HG03045 (cell line): Measurements from ENCODE around the gene RASA3.
"Not testable (repeated sequence)": the region's sequence is repeated elsewhere in the genome, so short reads cannot be mapped to it uniquely, and the experiment has no call there.

Experiments used
- ATAC-seq: cut with Tn5 transposase; IDR thresholded peaks from one replicate; pipeline ENCODE4 v1.9.1; 2021; ENCODE audit warnings: mild to moderate bottlenecking, moderate library complexity; ENCODE audit not compliant: unreplicated experiment

The RASA3 gene

DNA sequence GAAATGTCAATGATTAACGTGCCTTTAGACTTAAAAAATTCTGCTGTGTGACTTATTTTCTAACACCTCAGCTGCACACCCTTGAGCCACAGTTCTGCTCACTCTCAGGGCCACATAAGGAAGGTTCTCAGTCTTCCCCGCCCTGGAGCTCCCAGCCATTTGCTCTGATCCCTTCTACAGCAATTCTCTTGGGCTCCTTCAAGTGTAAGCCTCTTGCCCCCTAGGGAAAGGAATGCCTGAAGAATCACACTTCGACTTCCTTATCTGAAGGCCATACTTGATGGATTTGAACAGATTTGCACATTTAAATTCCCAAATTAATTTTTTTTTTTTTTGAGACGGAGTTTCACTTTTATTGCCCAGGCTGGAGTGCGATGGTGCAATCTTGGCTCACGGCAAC is 44.2 kb downstream of the RASA3 start:
- no peak for ATAC-seq

DNA sequence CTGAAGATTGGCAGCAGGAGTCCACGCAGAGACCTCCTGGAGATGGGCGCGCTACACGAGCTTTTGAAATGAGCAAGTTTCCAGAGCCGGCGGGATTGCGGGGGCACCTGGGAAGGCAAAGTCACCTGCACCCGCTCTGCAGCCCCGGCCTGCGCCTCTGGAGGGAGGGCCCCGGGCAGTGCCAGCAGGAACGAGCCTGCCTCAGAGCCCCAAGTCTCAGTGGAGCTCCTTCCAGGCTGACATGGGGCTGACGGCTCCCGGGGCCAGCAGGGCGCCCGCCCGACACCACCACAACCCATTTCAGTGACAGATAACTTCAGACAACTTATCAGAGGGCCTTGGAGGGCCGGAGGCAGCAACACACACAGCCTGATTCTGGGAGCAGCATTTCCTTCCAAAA is 45.0 kb downstream of the RASA3 start:
- no peak for ATAC-seq

DNA sequence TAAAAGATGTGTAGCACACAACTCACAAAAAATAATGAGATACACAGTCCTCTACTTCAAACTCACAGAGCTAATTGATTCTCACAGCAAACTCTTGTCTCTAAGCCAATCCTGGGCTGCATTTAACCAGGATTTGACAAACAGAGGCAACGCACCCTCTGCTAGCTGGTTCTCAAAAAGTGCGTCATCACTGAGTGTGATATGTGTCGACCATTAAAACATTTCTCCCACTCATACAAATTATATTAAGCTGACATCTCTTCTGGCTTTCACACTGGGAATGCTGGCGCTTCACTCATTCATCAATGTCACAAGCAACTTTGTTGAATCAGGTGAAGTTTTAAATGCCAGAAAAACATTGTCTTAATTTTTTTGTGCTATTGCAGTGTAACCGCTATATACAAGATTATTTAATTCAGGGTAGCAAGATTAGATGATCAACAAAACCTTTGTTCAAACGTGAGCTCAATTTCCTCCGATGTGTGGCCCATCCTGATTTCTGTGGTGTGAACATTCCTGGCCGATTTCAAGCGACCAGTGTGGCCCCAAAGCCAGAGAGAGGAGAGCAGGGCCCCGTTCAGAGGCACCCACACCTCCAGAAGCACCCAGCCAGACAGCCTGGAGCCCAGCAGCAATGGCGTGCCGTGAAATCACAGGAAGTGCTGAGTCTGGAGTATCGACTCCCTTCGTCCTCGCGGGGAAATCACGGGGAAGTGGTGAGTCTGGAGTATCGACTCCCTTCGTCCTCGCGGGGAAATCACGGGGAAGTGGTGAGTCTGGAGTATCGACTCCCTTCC is 49.4 kb downstream of the RASA3 start:
- ATAC-seq: no peak

DNA sequence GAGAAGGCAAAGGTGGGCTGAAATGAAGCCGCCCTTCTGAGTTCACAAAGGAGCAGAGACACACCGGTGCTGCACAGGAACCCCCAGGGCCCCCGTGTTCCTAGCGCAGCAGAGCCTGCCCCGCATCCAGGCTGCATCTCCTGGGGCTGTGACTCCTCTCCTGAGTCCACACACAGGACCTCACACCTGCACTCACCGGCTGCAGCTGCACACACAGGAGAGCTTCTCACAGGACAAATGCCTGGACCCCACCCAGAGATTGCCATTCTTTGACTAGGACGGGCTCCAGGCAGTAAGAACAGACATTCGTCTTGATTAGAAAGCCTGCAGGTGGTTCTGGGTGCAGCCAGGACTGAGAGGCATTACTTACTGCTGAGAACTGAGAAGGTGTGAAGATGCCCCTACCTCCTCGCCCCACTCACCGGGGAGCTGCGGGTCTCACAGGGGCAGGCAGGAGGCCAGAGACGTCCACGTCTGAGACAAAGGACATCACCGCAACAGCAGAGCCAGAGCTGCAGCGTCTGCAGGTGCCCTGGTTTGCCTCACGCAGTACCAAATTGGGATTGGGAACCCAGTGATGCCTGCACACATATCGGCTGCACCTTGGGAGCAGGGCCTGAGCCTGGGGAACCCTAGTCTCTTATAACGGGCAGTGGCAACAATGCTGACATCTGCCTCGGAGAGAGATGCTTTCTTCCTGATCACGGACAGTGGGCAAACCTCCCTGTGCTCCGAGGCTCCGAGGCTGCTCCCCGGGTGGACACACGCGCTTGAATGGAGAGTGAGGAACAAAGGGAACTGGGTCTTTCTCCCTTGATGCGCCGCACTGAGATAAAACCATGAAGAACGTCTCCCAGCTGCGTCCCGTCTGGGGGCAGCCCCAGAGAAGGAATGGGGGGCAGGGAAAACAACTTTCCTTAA is 50.4 kb downstream of the RASA3 start:
- ATAC-seq: no peak

DNA sequence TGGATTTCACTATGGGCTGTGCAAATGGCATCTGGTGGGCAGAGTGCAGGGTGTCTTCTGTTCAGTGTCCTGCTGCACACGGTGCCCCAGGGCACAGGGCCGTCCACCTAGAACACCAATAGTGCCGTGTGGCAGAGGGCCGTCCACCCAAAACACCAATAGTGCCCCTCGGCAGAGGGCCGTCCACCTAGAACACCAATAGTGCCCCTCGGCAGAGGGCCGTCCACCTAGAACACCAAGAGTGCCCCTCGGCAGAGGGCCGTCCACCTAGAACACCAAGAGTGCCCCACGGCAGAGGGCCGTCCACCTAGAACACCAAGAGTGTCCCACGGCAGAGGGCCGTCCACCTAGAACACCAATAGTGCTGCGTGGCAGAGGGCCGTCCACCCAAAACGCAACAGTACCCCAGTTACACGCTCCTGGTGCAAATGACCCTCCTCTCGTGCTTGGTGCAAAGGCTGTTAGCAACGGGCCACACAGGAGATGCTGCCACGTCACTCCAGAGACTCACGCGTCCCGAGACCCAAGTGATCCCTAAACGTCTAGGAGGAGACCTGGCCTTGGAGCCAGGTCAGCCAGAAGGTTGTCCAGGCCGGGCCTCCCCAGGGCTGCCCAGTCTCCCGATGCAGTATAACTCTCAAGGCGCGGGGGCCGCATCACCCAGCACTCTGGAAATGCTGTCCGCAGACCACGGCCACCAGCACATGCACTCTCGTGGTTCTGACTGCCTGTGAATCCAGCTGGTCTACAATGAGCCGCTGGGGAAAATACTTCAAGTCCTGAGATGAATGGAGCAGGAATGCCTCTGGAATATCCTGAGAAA is 51.5 kb downstream of the RASA3 start:
- no peak for ATAC-seq

GRCh38 chr13:114079601-114080536 is 52.6 kb downstream of the RASA3 start:
- ATAC-seq: no peak

- no peak for ATAC-seq
Observed at GRCh38 chr13:114078461-114079451, 53.7 kb downstream of the RASA3 start.

DNA sequence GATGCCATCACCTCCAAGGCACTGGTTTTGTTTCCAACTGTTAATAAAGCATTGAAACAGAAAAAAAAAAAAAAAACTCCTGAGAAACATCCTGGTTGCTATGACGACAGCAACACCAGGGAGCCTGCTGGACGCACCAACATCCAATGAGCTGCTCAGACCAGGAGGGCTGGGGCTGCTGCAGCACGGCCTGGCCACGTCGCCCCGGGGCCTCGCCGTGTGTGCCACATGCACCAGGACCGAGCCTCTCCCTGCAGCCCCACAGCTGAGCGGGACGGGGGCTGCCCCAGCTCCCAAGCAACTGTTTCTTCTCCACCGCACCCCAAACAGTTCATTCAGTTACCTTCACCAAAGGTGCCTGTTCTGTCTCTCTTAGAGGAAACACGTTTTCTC is 54.5 kb downstream of the RASA3 start:
- ATAC-seq: no peak

- no peak for ATAC-seq
Observed at GRCh38 chr13:114077099-114077932, 55.1 kb downstream of the RASA3 start.

DNA sequence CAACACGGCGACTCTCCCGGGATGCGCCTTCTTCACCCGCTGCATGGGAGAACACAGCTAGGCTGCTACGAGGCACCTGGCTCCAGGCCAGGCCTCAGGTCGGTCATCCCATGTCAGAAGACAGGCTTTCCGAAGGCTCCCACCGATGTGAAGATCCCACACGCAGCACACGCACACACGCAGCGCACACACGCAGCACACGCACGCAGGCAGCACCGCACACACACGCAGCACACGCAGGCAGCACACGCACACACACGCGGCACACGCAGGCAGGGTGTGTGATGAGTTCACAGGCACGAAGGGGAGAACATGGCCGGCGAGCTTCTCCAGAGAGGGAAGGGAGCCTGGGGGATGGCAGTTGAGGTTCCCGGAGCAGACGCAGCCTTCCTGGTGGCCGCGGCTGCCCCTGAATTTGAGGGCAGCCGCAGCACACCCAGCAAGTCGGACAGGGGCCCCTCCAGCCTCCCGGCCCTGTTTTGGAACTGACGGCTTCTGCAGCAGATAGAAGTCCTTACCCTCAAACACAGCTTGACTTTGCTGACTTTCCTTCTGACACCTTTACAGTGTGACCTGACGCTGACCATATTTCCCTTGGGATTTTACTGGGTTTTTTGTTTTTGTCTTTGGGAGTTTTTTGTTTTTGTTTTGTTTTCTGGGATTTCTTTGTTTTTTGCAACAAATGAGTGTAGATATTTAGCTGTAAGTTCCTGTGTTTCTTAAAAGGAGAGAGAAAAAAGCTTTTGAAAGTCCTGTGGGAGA is 55.9 kb downstream of the RASA3 start:
- ATAC-seq: no peak

DNA sequence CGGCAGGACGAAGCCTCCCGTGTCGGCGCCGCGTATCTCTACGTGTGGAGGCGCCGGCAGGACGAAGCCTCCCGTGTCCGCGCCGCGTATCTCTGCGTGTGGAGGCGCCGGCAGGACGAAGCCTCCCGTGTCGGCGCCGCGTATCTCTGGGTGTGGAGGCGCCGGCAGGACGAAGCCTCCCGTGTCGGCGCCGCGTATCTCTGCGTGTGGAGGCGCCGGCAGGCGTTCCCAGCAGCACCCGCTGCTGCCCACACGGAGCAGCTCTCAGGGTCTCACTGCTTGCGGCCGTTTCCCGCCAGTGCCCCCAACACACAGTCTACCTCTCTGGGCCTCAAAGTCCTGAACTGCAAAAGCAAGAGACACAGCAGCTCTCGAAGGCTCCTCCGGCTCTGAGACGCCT is 56.6 kb downstream of the RASA3 start:
- ATAC-seq: not testable (repeated sequence)

DNA sequence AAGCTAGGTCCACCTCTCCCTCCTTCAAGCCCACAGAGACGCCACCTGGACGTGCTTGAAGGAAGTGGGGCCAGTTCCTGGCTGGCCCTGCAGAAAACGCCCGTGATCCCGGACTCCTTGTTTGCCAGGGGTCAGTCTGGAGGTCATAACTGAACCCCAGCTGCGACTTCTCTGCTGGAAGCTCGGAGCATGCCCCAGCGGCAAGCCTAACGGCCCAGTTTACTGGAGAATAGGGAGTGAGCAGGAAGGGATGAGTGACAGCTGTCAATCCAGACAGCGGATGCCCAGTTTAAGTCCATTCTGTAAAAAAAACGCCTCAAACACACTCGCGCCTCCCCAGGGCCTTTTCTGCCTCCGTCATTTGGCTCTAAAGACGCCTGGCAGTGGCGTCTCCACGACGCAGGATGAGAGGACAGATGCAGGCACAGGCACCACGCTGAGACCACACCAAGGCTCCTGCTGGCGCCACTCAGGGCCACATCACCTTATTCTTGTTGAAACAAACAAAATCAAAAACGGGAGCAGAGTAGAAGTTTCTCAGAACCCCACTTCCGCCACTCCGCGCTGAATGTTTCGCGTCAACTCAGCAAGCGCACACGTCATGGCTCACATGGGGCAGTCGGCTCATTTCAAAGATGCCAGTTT is 57.6 kb downstream of the RASA3 start:
- no peak for ATAC-seq

GRCh38 chr13:114073881-114074612 is 58.4 kb downstream of the RASA3 start:
- no peak for ATAC-seq

GRCh38 chr13:114072421-114072820 is 60.0 kb downstream of the RASA3 start:
- ATAC-seq: no peak

DNA sequence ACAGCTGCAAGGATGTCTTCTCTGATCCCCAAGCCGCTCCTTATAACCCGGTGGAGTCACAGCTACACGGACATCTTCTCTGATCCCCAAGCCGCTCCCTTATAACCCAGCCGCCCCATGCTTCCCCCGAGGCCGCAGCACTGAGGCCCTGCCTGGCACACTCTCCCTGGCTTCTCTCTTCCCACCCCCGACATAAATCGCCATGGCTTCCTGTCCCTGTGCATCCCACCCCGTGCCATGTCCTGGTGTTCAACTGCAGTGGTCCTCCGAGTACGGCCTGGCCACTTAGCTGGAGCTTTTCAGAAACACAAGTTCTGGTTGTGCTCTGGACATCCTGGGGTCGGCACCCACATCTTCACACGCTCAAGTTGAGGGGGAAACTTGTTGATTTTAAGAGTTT is 60.4 kb downstream of the RASA3 start:
- ATAC-seq: no peak

GRCh38 chr13:114071410-114071809 is 61.0 kb downstream of the RASA3 start:
- no peak for ATAC-seq
